ENCODE measurements around the gene CRYZL1. TPM values are rescaled to one million over a fixed set of nuclear protein-coding genes. Genes with fewer than 3 reads are reported as not detected.
"Not testable (repeated sequence)": the region's sequence is repeated elsewhere in the genome, so short reads cannot be mapped to it uniquely, and the experiment has no call there.

The CRYZL1 gene
- total RNA-seq, 1 experiment from 2014 or later, result 13.5 TPM

- no peak for DNase-seq
- Histone ChIP-seq H4K20me1 (ENCODE audit: control insufficient read depth, insufficient read depth, insufficient read length) (no peaks in the 10 kb centered on the region), H3K4ac (ENCODE audit: low read depth, low read length) (no peak overlapping the region), H2BK12ac (ENCODE audit: insufficient read length, low read depth, low read length) (no peak overlapping the region), H3K4me2 (ENCODE audit: insufficient read depth, insufficient read length, low read length) (no peak overlapping the region), H2AK5ac (ENCODE audit: insufficient read length, low read length) (no peak overlapping the region), H2BK5ac (ENCODE audit: insufficient read length, low read length) (no peak overlapping the region), H3K23me2 (ENCODE audit: insufficient read length, low read depth, low read length, poor library complexity, severe bottlenecking) (no peaks in the 10 kb centered on the region), H4K8ac (replicated peaks; ENCODE audit: insufficient read length, low read depth, low read length) (no peak overlapping the region), H2BK120ac (ENCODE audit: low read depth, low read length, poor library complexity, severe bottlenecking) (no peak overlapping the region), H3K27ac (ENCODE audit: insufficient read length, low read depth, low read length) (no peak overlapping the region), H3K56ac (ENCODE audit: insufficient read length, low read depth, low read length) (no peak overlapping the region), H3K9ac (ENCODE audit: extremely low read depth, insufficient read length, low read length) (no peak overlapping the region), H3K23ac (ENCODE audit: insufficient read length, low read depth, low read length) (no peak overlapping the region), H3K27me3 (ENCODE audit: insufficient read depth, low read length) (no peaks in the 10 kb centered on the region), H3K18ac (ENCODE audit: insufficient read length, low read depth, low read length) (no peak overlapping the region), H3K14ac (ENCODE audit: insufficient read depth, low read length) (no peak overlapping the region), H3K79me1 (ENCODE audit: insufficient read depth, low read depth, low read length, poor library complexity, severe bottlenecking) (peaks cover 16% of the 10 kb centered on the region), H3K9me3 (ENCODE audit: control insufficient read depth, low read depth, low read length) (no peaks in the 10 kb centered on the region), H2BK20ac (ENCODE audit: low read depth, low read length, poor library complexity, severe bottlenecking) (no peak overlapping the region), H3K79me2 (ENCODE audit: insufficient read depth, low read length) (peaks cover 28% of the 10 kb centered on the region; the same call in 1 of the 2 replicates), H4K5ac (ENCODE audit: insufficient read length, low read depth, low read length) (no peak overlapping the region), H2AFZ (ENCODE audit: low read length) (no peak overlapping the region), H2BK15ac (ENCODE audit: low read depth, low read length) (no peak overlapping the region), H3T11ph (ENCODE audit: low read length) (no peak overlapping the region), H4K91ac (ENCODE audit: insufficient read length, low read depth, low read length) (no peak overlapping the region), H3K4me1 (ENCODE audit: insufficient read depth, low read length) (no peaks in the 10 kb centered on the region; the same call in none of the 2 replicates)
- H3K36me3 Mint-ChIP-seq (ENCODE audit: insufficient read depth in 1 of 3, low read depth in 3 of 3), result peaks cover 6 to 23% (median 12%) of the 10 kb centered on the region in 3 experiments; a peak in 6 of 7 replicates
- WGBS (ENCODE audit: extremely low coverage, insufficient read length, low lambda C conversion rate), result no CpG with 5 or more reads among the region's 9 CpGs
- H3K27me3 Mint-ChIP-seq (ENCODE audit: low read depth), result no peaks in the 10 kb centered on the region
- no peak for TF ChIP-seq CTCF (conservative IDR thresholded peaks at IDR 0.05)
- H3K9me3 Mint-ChIP-seq, result peaks cover 2 to 5% of the 10 kb centered on the region in 2 experiments; a peak in 1 of 5 replicates
- H3K27ac Mint-ChIP-seq, result peak overlapping the region in 2 of 3 experiments; percentile 46 to 69; a peak in 3 of 7 replicates
- H3K4me1 Mint-ChIP-seq, result peaks cover 49 to 53% of the 10 kb centered on the region in 2 experiments
- H3K4me3 Mint-ChIP-seq, result no peak overlapping the region
Observed at GRCh38 chr21:33677450-33677849, 35.9 kb upstream of the CRYZL1 start.

GRCh38 chr21:33676666-33677065, 35.1 kb upstream of the CRYZL1 start:
- not testable (repeated sequence) for H3T11ph ChIP-seq (ENCODE audit: low read length); H3K4me2 ChIP-seq (ENCODE audit: insufficient read depth, insufficient read length, low read length); H3K9ac ChIP-seq (ENCODE audit: extremely low read depth, insufficient read length, low read length); H2AK5ac ChIP-seq (ENCODE audit: insufficient read length, low read length); H2BK5ac ChIP-seq (ENCODE audit: insufficient read length, low read length); H3K23ac ChIP-seq (ENCODE audit: insufficient read length, low read depth, low read length); H3K27me3 ChIP-seq (ENCODE audit: insufficient read depth, low read length); H2BK20ac ChIP-seq (ENCODE audit: low read depth, low read length, poor library complexity, severe bottlenecking); H4K20me1 ChIP-seq (ENCODE audit: control insufficient read depth, insufficient read depth, insufficient read length); H3K27ac ChIP-seq (ENCODE audit: insufficient read length, low read depth, low read length); H3K56ac ChIP-seq (ENCODE audit: insufficient read length, low read depth, low read length); H3K27ac Mint-ChIP-seq; H2AFZ ChIP-seq (ENCODE audit: low read length); H3K23me2 ChIP-seq (ENCODE audit: insufficient read length, low read depth, low read length, poor library complexity, severe bottlenecking); H3K4me3 Mint-ChIP-seq; H4K5ac ChIP-seq (ENCODE audit: insufficient read length, low read depth, low read length); H3K18ac ChIP-seq (ENCODE audit: insufficient read length, low read depth, low read length); H3K4ac ChIP-seq (ENCODE audit: low read depth, low read length); H4K8ac ChIP-seq (replicated peaks; ENCODE audit: insufficient read length, low read depth, low read length); H3K9me3 Mint-ChIP-seq; H3K14ac ChIP-seq (ENCODE audit: insufficient read depth, low read length); H2BK15ac ChIP-seq (ENCODE audit: low read depth, low read length); H2BK12ac ChIP-seq (ENCODE audit: insufficient read length, low read depth, low read length); H4K91ac ChIP-seq (ENCODE audit: insufficient read length, low read depth, low read length); H3K4me1 ChIP-seq (ENCODE audit: insufficient read depth, low read length); H3K9me3 ChIP-seq (ENCODE audit: control insufficient read depth, low read depth, low read length); DNase-seq; H3K27me3 Mint-ChIP-seq (ENCODE audit: low read depth); H2BK120ac ChIP-seq (ENCODE audit: low read depth, low read length, poor library complexity, severe bottlenecking)
- Histone ChIP-seq H3K79me2 (ENCODE audit: insufficient read depth, low read length) (peaks cover 28% of the 10 kb centered on the region; the same call in 1 of the 2 replicates), H3K79me1 (ENCODE audit: insufficient read depth, low read depth, low read length, poor library complexity, severe bottlenecking) (peaks cover 16% of the 10 kb centered on the region)
- WGBS (ENCODE audit: extremely low coverage, insufficient read length, low lambda C conversion rate), result no CpG with 5 or more reads among the region's 5 CpGs
- H3K36me3 Mint-ChIP-seq (ENCODE audit: insufficient read depth in 1 of 3, low read depth in 3 of 3), result peaks cover 6 to 26% (median 12%) of the 10 kb centered on the region in 3 experiments
- peaks cover 51 to 56% of the 10 kb centered on the region in 2 experiments for H3K4me1 Mint-ChIP-seq
